CD14-positive monocyte (primary cell): ENCODE measurements around the gene NPAT. TPM values are rescaled to one million over a fixed set of nuclear protein-coding genes. Genes with fewer than 3 reads are reported as not detected.

ENCODE experiments used
- DNase-seq, 3 donors: peaks; one replicate each; pipeline ENCODE4 v3.0.0-alpha.2; 2011 to 2022
- H2AFZ ChIP-seq: 2 replicates; pipeline ENCODE4 v1.6.0; 2012; ENCODE audit warnings: mild to moderate bottlenecking, low read depth, low read length, inconsistent platforms; ENCODE audit not compliant: insufficient read depth, poor library complexity, severe bottlenecking
- H3K27ac ChIP-seq, 2 donors: 1 replicate in 1 of 2; 2 replicates in 1 of 2; pipeline ENCODE4 v1.5.1; 2012 to 2013; ENCODE audit warnings: low read length in 2 of 2, control low read depth in 1 of 2, inconsistent platforms in 1 of 2, low read depth in 1 of 2, mild to moderate bottlenecking in 1 of 2
- H3K27me3 ChIP-seq, 2 donors: one replicate each; pipeline versions ENCODE4 v1.6.0 to v1.6.1; 2011 to 2013; ENCODE audit warnings: low read length in 2 of 2; ENCODE audit not compliant: control insufficient read depth in 2 of 2, insufficient read depth in 2 of 2
- H3K36me3 ChIP-seq, 2 donors: replicated peaks in 1 of 2; 1 replicate in 1 of 2; 2 replicates in 1 of 2; pipeline versions ENCODE4 v1.5.1 to v1.6.1; 2012 to 2013; ENCODE audit warnings: low read length in 2 of 2, control low read depth in 1 of 2, inconsistent platforms in 1 of 2, mild to moderate bottlenecking in 1 of 2; ENCODE audit not compliant: insufficient read depth in 2 of 2, control insufficient read depth in 1 of 2
- H3K4me1 ChIP-seq, 2 donors: 1 replicate in 1 of 2; 2 replicates in 1 of 2; pipeline versions ENCODE4 v1.5.1 to v1.6.1; 2012 to 2013; ENCODE audit warnings: low read length in 2 of 2, control low read depth in 1 of 2, inconsistent platforms in 1 of 2, mild to moderate bottlenecking in 1 of 2, moderate library complexity in 1 of 2; ENCODE audit not compliant: insufficient read depth in 2 of 2, control insufficient read depth in 1 of 2
- H3K4me2 ChIP-seq: replicated peaks from 2 replicates; pipeline ENCODE3; 2012; ENCODE audit warnings: low read length, moderate library complexity, mild to moderate bottlenecking; ENCODE audit not compliant: poor library complexity, severe bottlenecking; ENCODE audit errors: extremely low read depth
- H3K4me3 ChIP-seq, 3 experiments: fragments of 200-600 bp in 1 of 3; sonication (generic) in 1 of 3; replicated peaks in 1 of 3; 1 replicate in 2 of 3; 2 replicates in 1 of 3; pipeline ENCODE4 v1.5.1; 2011 to 2013; ENCODE audit warnings: low read length in 3 of 3, mild to moderate bottlenecking in 3 of 3, control low read depth in 2 of 3, low read depth in 2 of 3, inconsistent platforms in 1 of 3, moderate library complexity in 1 of 3
- H3K79me2 ChIP-seq: 2 replicates; pipeline ENCODE4 v1.6.0; 2012; ENCODE audit warnings: mild to moderate bottlenecking, control low read depth, inconsistent platforms, low read length, moderate library complexity; ENCODE audit not compliant: insufficient read depth
- H3K9ac ChIP-seq: 2 replicates; pipeline ENCODE4 v1.6.0; 2017; ENCODE audit warnings: low read length, mild to moderate bottlenecking; ENCODE audit not compliant: insufficient read depth, poor library complexity, severe bottlenecking
- H3K9me3 ChIP-seq, 2 donors: replicated peaks in 1 of 2; 1 replicate in 1 of 2; 2 replicates in 1 of 2; pipeline versions ENCODE4 v1.5.1 to v1.6.1; 2012 to 2013; ENCODE audit warnings: low read length in 2 of 2, control low read depth in 1 of 2; ENCODE audit not compliant: control insufficient read depth in 1 of 2, insufficient read depth in 1 of 2
- H4K20me1 ChIP-seq: 2 replicates; pipeline ENCODE4 v1.6.0; 2012; ENCODE audit warnings: mild to moderate bottlenecking, low read length, control low read depth, moderate library complexity; ENCODE audit not compliant: insufficient read depth
- H3K27ac Mint-ChIP-seq, 7 donors: one replicate each; pipeline ENCODE4 v1.8.0; 2020; ENCODE audit warnings: mild to moderate bottlenecking in 7 of 7, mixed read lengths in 7 of 7, moderate library complexity in 6 of 7, inconsistent platforms in 2 of 7
- H3K27me3 Mint-ChIP-seq, 3 donors: one replicate each; pipeline ENCODE4 v1.8.0; 2021 to 2022; ENCODE audit warnings: low read depth in 3 of 3, mild to moderate bottlenecking in 3 of 3, mixed read lengths in 3 of 3, moderate library complexity in 3 of 3, inconsistent platforms in 1 of 3
- H3K36me3 Mint-ChIP-seq, 2 donors: one replicate each; pipeline ENCODE4 v1.8.0; 2020; ENCODE audit warnings: mixed read lengths in 2 of 2, inconsistent platforms in 1 of 2, mild to moderate bottlenecking in 1 of 2
- H3K4me1 Mint-ChIP-seq: one replicate; pipeline ENCODE4 v1.8.0; 2020; ENCODE audit warnings: mild to moderate bottlenecking, mixed read lengths
- H3K4me3 Mint-ChIP-seq, 2 donors: one replicate each; pipeline ENCODE4 v1.8.0; 2020; ENCODE audit warnings: mild to moderate bottlenecking in 2 of 2, mixed read lengths in 2 of 2, moderate library complexity in 1 of 2
- H3K9me3 Mint-ChIP-seq, 7 donors: one replicate each; pipeline ENCODE4 v1.8.0; 2020 to 2022; ENCODE audit warnings: mixed read lengths in 7 of 7, mild to moderate bottlenecking in 6 of 7, moderate library complexity in 6 of 7, inconsistent platforms in 2 of 7
- WGBS: methylation state at CpG from one replicate; pipeline ENCODE4 v1.1.5; 2013; ENCODE audit warnings: missing lambda C conversion rate; ENCODE audit not compliant: insufficient coverage; 5-methylcytosine and 5-hydroxymethylcytosine counted together
- intact Hi-C, 2 donors: fragments of 100-400 bp; cut with micrococcal nuclease; formaldehyde crosslinking; loops; one replicate each; pipeline versions ENCODE4 v1.15.0 to v1.15.1; 2023
- polyA plus RNA-seq, 3 donors: library from polyadenylated mRNA; depleted of rRNA in 1 of 3; unstranded in 2 of 3; stranded (reverse) in 1 of 3; fragments of 300-500 nt in 2 of 3; fragments of >200 nt in 1 of 3; fragmentation: Illumina TruSeq in 2 of 3; gene quantifications; 1 replicate in 2 of 3; 2 replicates in 1 of 3; pipeline ENCODE4 v1.2.3, GENCODE V29; 2012 to 2021
- TF ChIP-seq, protein P1 (sequence below): fragments of 200-600 bp; IDR thresholded peaks from one replicate; pipeline ENCODE4 v1.8.0; 2022; ENCODE audit warnings: antibody characterized with exemption, mild to moderate bottlenecking

NPAT gene
- polyA plus RNA-seq, 3 donors: 3.7 to 5.0 (median 4.1) TPM

DNA sequence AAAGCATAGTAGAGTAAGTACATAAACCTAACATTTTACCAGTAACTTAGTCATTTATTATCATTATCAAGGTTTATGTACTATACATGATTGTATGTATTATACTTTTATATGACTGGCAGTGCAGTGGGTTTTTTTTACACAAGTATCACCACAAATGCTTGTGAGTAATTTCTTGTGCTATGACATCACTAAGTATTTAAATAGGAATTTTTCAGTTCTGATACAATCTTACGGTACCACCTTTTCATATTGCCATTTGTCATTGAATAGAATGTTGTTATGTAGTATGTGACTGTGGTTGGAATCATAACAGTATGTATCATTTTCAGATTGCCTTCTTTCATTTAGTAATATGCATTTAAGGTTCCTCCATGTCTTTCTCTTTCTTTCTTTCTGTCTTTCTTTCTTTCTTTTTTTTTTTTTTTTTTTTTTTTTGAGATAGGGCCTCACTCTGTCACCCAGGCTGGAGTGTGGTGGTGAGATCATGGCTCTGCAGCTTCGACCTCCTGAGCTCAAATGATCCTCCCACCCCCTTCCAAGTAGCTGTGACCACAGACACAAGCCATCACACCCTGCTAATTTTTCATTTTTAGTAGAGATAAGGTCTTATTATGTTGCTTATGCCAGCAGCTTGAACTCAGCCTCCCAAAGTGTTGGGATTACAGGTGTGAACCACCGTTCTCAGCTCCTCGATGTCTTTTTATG, 19.0 kb upstream of the NPAT start:
- no peak for DNase-seq
- peaks cover 36% of the 10 kb centered on the region for H3K4me1 Mint-ChIP-seq
- peaks cover 0 to 3% (median 0%) of the 10 kb centered on the region in 7 donors for H3K9me3 Mint-ChIP-seq
- peak overlapping the region in 1 of 7 donors; percentile 67 for H3K27ac Mint-ChIP-seq
- no peaks in the 10 kb centered on the region for H3K9me3 ChIP-seq
- peaks cover 0 to 1% (median 0%) of the 10 kb centered on the region in 3 donors for H3K27me3 Mint-ChIP-seq
- H3K36me3 Mint-ChIP-seq: peaks cover 47 to 51% of the 10 kb centered on the region in 2 donors
- H3K4me2 ChIP-seq: no peak overlapping the region
- H3K4me1 ChIP-seq: peaks cover 21 to 41% of the 10 kb centered on the region in 2 donors
- no CpG with 5 or more reads among the region's 4 CpGs for WGBS
- H3K27me3 ChIP-seq: no peaks in the 10 kb centered on the region
- H3K27ac ChIP-seq: no peak overlapping the region
- peaks cover 3% of the 10 kb centered on the region for H3K79me2 ChIP-seq
- no peak overlapping the region for H3K4me3 ChIP-seq
- TF ChIP-seq, protein P1, sequence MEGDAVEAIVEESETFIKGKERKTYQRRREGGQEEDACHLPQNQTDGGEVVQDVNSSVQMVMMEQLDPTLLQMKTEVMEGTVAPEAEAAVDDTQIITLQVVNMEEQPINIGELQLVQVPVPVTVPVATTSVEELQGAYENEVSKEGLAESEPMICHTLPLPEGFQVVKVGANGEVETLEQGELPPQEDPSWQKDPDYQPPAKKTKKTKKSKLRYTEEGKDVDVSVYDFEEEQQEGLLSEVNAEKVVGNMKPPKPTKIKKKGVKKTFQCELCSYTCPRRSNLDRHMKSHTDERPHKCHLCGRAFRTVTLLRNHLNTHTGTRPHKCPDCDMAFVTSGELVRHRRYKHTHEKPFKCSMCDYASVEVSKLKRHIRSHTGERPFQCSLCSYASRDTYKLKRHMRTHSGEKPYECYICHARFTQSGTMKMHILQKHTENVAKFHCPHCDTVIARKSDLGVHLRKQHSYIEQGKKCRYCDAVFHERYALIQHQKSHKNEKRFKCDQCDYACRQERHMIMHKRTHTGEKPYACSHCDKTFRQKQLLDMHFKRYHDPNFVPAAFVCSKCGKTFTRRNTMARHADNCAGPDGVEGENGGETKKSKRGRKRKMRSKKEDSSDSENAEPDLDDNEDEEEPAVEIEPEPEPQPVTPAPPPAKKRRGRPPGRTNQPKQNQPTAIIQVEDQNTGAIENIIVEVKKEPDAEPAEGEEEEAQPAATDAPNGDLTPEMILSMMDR: no peak
- intact Hi-C loops: no loop called here
- peaks cover 17 to 56% of the 10 kb centered on the region in 2 donors for H3K36me3 ChIP-seq
- H2AFZ ChIP-seq: no peak overlapping the region
- H3K9ac ChIP-seq: no peak overlapping the region
- H4K20me1 ChIP-seq: no peaks in the 10 kb centered on the region
- H3K4me3 Mint-ChIP-seq: no peak overlapping the region

DNA sequence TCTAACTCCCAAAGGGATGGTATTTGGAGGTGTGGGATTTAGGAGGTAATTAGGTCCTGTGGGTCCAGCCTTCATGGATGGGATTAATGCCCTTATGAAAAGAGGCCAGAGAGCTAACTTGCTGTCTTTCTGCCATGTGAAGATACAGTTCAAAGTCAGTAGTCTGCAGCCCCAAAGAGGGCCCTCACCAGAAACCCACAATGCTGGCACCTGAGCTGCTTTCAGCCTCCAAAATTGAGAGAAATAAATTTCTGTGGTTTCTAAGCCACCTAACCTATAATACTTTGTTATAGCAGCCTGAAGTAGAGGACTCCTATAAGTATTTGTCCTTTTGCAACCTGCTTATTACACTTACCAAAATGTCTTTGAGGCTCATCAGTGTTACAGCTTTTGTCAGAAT, 16.6 kb upstream of the NPAT start:
- peak overlapping the region in 1 of 7 donors; percentile 57 for H3K27ac Mint-ChIP-seq
- Histone ChIP-seq H2AFZ (no peak overlapping the region), H3K4me2 (no peak overlapping the region), H3K9ac (no peak overlapping the region), H3K4me3 (no peak overlapping the region), H3K4me1 (peaks cover 19 to 34% of the 10 kb centered on the region in 2 donors), H3K27me3 (no peaks in the 10 kb centered on the region), H3K27ac (peak overlapping the region in 1 of 2 donors; percentile 42), H3K79me2 (peaks cover 3% of the 10 kb centered on the region), H4K20me1 (no peaks in the 10 kb centered on the region), H3K36me3 (peaks cover 13 to 50% of the 10 kb centered on the region in 2 donors), H3K9me3 (no peaks in the 10 kb centered on the region)
- H3K9me3 Mint-ChIP-seq: peaks cover 0 to 3% (median 0%) of the 10 kb centered on the region in 7 donors
- peaks cover 37% of the 10 kb centered on the region for H3K4me1 Mint-ChIP-seq
- peaks cover 0 to 3% (median 1%) of the 10 kb centered on the region in 3 donors for H3K27me3 Mint-ChIP-seq
- DNase-seq: no peak
- intact Hi-C loops: no loop called here
- H3K4me3 Mint-ChIP-seq: no peak overlapping the region
- H3K36me3 Mint-ChIP-seq: peaks cover 41 to 62% of the 10 kb centered on the region in 2 donors
- TF ChIP-seq, protein P1: no peak
